Transverse colon (tissue), 3 donors: ENCODE results near the gene SEPSECS.

Source experiments
- POLR2A ChIP-seq: fragments of 450-650 bp; IDR thresholded peaks from one replicate; pipeline ENCODE4 v1.6.1; 2016; ENCODE audit warnings: antibody characterized with exemption, mild to moderate bottlenecking, moderate library complexity
- POLR2AphosphoS5 ChIP-seq, 3 donors: sonication (generic); formaldehyde crosslinking; IDR thresholded peaks; one replicate each; pipeline ENCODE4 v1.6.1; 2016; ENCODE audit warnings: antibody characterized with exemption in 3 of 3

GRCh38 chr4:25089051-25089763 lies 71.0 kb downstream of the SEPSECS start:
- TF ChIP-seq POLR2AphosphoS5 (IDR thresholded peaks at IDR 0.05) (no peak), POLR2A (no peak)
